HEK293 (cell line): ENCODE results near the gene ARMC10.

Experiments used
- CTCF ChIA-PET: fragments of 350-600 bp; formaldehyde crosslinking; extraction: SDS; loops from one replicate; lab custom pipeline; 2021; ENCODE audit warnings: antibody characterized with exemption; lab: Yijun Ruan, JAX
- POLR2A ChIA-PET: fragments of 300-600 bp; formaldehyde crosslinking; extraction: SDS; loops from one replicate; lab custom pipeline; 2020; ENCODE audit warnings: antibody characterized with exemption, inconsistent platforms; lab: Yijun Ruan, JAX
- H3K27ac ChIP-seq: fragments of 200-500 bp; sonication (Bioruptor generic); 2 replicates; pipeline ENCODE4 v1.5.1; 2014; ENCODE audit warnings: low read depth, low read length, control low read depth, inconsistent platforms; ENCODE audit errors: extremely low read depth
- H3K36me3 ChIP-seq, 2 experiments: fragments of 200-500 bp in 1 of 2; sonication (Bioruptor generic) in 1 of 2; 1 replicate in 1 of 2; 2 replicates in 1 of 2; pipeline ENCODE4 v1.5.1; 2014 to 2017; ENCODE audit warnings: inconsistent platforms in 2 of 2, low read length in 2 of 2; ENCODE audit not compliant: control insufficient read depth in 2 of 2, insufficient read depth in 1 of 2
- H3K4me1 ChIP-seq: fragments of 200-500 bp; sonication (Bioruptor generic); 2 replicates; pipeline ENCODE4 v1.5.1; 2014; ENCODE audit warnings: mild to moderate bottlenecking, low read length, inconsistent platforms; ENCODE audit not compliant: control insufficient read depth, insufficient read depth
- H3K4me3 ChIP-seq: 2 replicates; pipeline ENCODE4 v1.5.1; 2011; ENCODE audit warnings: low read depth, mild to moderate bottlenecking, control low read depth, low read length, moderate library complexity
- H3K9me3 ChIP-seq: fragments of 200-500 bp; sonication (Bioruptor generic); 2 replicates; pipeline ENCODE4 v1.5.1; 2014; ENCODE audit warnings: low read depth, low read length, inconsistent platforms; ENCODE audit not compliant: control insufficient read depth, insufficient read depth
- CTCF ChIP-seq: fragments of 450-650 bp; formaldehyde crosslinking; IDR thresholded peaks from 2 replicates; pipeline ENCODE4 v1.5.1; 2016; ENCODE audit warnings: missing biosample characterization, missing genetic modification characterization
- PRDM2 ChIP-seq: fragments of 450-650 bp; formaldehyde crosslinking; IDR thresholded peaks from 2 replicates; pipeline ENCODE4 v1.5.1; 2016; ENCODE audit warnings: missing biosample characterization, missing genetic modification characterization, borderline replicate concordance
- SCRT1 ChIP-seq: fragments of 450-650 bp; formaldehyde crosslinking; IDR thresholded peaks from 2 replicates; pipeline ENCODE4 v1.5.1; 2016; ENCODE audit warnings: missing biosample characterization, missing genetic modification characterization, borderline replicate concordance
- SCRT2 ChIP-seq: fragments of 450-650 bp; formaldehyde crosslinking; IDR thresholded peaks from 2 replicates; pipeline ENCODE4 v1.5.1; 2016; ENCODE audit warnings: missing biosample characterization, missing genetic modification characterization
- ZFP41 ChIP-seq: fragments of 450-650 bp; formaldehyde crosslinking; IDR thresholded peaks from 2 replicates; pipeline ENCODE4 v1.5.1; 2016; ENCODE audit warnings: missing biosample characterization, missing genetic modification characterization, borderline replicate concordance
- ZNF112 ChIP-seq: fragments of 450-650 bp; formaldehyde crosslinking; IDR thresholded peaks from 2 replicates; pipeline ENCODE4 v1.5.0; 2017; ENCODE audit warnings: missing biosample characterization, missing genetic modification characterization
- ZNF184 ChIP-seq: fragments of 450-650 bp; IDR thresholded peaks from 2 replicates; pipeline ENCODE4 v1.5.1; 2018; ENCODE audit warnings: missing biosample characterization, mild to moderate bottlenecking, missing genetic modification characterization
- ZNF426 ChIP-seq: fragments of 450-650 bp; formaldehyde crosslinking; IDR thresholded peaks from 2 replicates; pipeline ENCODE4 v1.5.1; 2017; ENCODE audit warnings: missing biosample characterization, missing genetic modification characterization, mild to moderate bottlenecking, inconsistent platforms, moderate library complexity
- ZNF510 ChIP-seq: fragments of 450-650 bp; formaldehyde crosslinking; IDR thresholded peaks from 2 replicates; pipeline ENCODE4 v1.5.1; 2018; ENCODE audit warnings: mild to moderate bottlenecking, missing genetic modification characterization, missing biosample characterization; ENCODE audit not compliant: insufficient replicate concordance
- ZNF629 ChIP-seq: fragments of 450-650 bp; formaldehyde crosslinking; IDR thresholded peaks from 2 replicates; pipeline ENCODE4 v1.5.1; 2017; ENCODE audit warnings: missing biosample characterization, missing genetic modification characterization

Gene ARMC10

GRCh38 chr7:103130901-103131624 lies 56.1 kb downstream of the ARMC10 start:
- TF ChIP-seq ZNF184 (tag by site-specific recombination) (no peak), ZNF629 (tag by site-specific recombination) (no peak), ZFP41 (tag by site-specific recombination) (no peak), CTCF (tag by site-specific recombination) (no peak), PRDM2 (tag by site-specific recombination) (no peak), ZNF426 (tag by site-specific recombination) (no peak), ZNF510 (tag by site-specific recombination) (no peak)
- TF ChIP-seq, all 188 proteins: peak for 0
- Histone ChIP-seq H3K36me3 (peaks cover 4 to 13% of the 10 kb centered on the region in 2 experiments; a peak in 2 of 3 replicates), H3K9me3 (no peaks in the 10 kb centered on the region), H3K27ac (no peak overlapping the region), H3K4me3 (no peak overlapping the region), H3K4me1 (peaks cover 5% of the 10 kb centered on the region; the same call in 1 of the 2 replicates)
- POLR2A ChIA-PET: no interaction called here
- CTCF ChIA-PET: interaction anchor here (0.6 to 0.7 kb wide), 2 partner anchors 10 to 228 kb away, joined by 3 to 5 read pairs; no protein-coding TSS in a partner anchor

- peak; percentile 38; the same call in 1 of the 2 replicates for TF ChIP-seq SCRT1 (tag by site-specific recombination)
- TF ChIP-seq SCRT2: peak; percentile 71
- TF ChIP-seq ZNF112 (tag by site-specific recombination): no peak
- TF ChIP-seq, all 188 proteins: peak for 2
- POLR2A ChIA-PET: no interaction called here
- no peak overlapping the region for H3K27ac ChIP-seq
- no peaks in the 10 kb centered on the region for H3K9me3 ChIP-seq
- peaks cover 5% of the 10 kb centered on the region; the same call in 1 of the 2 replicates for H3K4me1 ChIP-seq
- CTCF ChIA-PET: no interaction called here
- H3K36me3 ChIP-seq: peaks cover 2 to 5% of the 10 kb centered on the region in 2 experiments; a peak in 2 of 3 replicates
- H3K4me3 ChIP-seq: no peak overlapping the region
Observed at GRCh38 chr7:103132995-103133688, 58.2 kb downstream of the ARMC10 start.
